Measurements from ENCODE around the gene TRIM63. TPM values are rescaled to one million over a fixed set of nuclear protein-coding genes. Genes with fewer than 3 reads are reported as not detected.

The TRIM63 gene
- not detected in 2 replicates for total RNA-seq

DNA sequence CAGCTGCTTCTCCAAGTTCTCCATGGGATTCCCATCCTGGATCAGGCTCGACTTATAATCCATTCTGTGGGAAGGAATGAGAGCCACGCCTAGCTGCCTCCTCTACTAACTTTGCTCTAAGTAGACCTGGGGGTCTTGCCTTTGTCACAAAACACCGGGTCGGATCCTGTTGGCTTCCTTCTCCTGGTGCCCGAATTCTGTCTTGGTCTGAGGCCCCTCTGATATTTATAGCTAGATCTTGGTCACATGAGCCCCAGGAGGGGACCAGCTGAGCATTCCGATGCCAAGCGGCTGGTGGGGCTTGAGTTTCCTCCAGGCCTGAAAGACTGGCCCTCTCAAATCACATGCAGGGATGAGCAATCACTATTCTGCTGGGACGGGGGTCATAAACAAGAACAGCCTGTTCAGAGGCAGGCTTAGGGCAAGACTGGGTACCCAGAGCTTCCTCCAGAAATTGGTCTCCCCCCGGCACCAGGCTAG is at the start of gene TRIM63:
TRIM63 (minus strand) TSS at position 199 of the 480 bp plus-strand sequence; CDS start at position 63, 136 bp downstream.
- no peak within 1 kb of the TSS for H3K4me3 ChIP-seq (ENCODE audit: low read depth, low read length)
- no peak for DNase-seq (ENCODE audit: low read depth)
- no peak for TF ChIP-seq CTCF (IDR thresholded peaks at IDR 0.05; ENCODE audit: insufficient read depth, low read depth, low read length)

GRCh38 chr1:26114165-26114927 is 46.9 kb upstream of the TRIM63 start:
- no peak overlapping the region for H3K4me3 ChIP-seq (ENCODE audit: low read depth, low read length)
- TF ChIP-seq CTCF (IDR thresholded peaks at IDR 0.05; ENCODE audit: insufficient read depth, low read depth, low read length), result no peak
- DNase-seq (ENCODE audit: low read depth), result no peak

DNA sequence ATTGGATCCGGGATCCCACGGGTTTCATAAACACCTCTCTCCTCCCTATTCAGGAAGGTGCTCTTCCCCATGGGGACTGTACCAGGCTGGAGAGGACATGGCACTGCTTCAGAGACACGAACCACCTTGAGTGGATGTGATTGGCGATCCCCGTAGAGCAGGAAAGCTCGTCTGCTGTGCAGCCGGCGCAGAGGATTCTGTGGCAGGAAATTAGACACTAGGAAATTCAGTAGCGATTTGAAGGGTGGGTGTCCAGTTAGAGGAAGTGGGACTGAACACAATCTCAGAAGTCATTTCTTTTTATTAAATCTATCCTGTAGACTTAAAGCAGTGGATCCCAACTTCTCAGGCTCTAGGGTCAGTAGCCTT is 45.0 kb upstream of the TRIM63 start:
- TF ChIP-seq CTCF (IDR thresholded peaks at IDR 0.05; ENCODE audit: insufficient read depth, low read depth, low read length), result no peak
- no peak for DNase-seq (ENCODE audit: low read depth)

GRCh38 chr1:26111530-26112406 is 44.3 kb upstream of the TRIM63 start, which contains the start of gene PDIK1L:
PDIK1L (plus strand) TSS chr1:26111824; CDS start chr1:26114309, 2,485 bp downstream.
- TF ChIP-seq CTCF (IDR thresholded peaks at IDR 0.05; ENCODE audit: insufficient read depth, low read depth, low read length), result no peak
- DNase-seq (ENCODE audit: low read depth), result peak; percentile 97
- H3K4me3 ChIP-seq (ENCODE audit: low read depth, low read length), result peak within 1 kb of the TSS; percentile 97

More for the DNA sequence above, 45.0 kb upstream of the TRIM63 start:
- peak overlapping the region; percentile 97 for H3K4me3 ChIP-seq (ENCODE audit: low read depth, low read length)

DNA sequence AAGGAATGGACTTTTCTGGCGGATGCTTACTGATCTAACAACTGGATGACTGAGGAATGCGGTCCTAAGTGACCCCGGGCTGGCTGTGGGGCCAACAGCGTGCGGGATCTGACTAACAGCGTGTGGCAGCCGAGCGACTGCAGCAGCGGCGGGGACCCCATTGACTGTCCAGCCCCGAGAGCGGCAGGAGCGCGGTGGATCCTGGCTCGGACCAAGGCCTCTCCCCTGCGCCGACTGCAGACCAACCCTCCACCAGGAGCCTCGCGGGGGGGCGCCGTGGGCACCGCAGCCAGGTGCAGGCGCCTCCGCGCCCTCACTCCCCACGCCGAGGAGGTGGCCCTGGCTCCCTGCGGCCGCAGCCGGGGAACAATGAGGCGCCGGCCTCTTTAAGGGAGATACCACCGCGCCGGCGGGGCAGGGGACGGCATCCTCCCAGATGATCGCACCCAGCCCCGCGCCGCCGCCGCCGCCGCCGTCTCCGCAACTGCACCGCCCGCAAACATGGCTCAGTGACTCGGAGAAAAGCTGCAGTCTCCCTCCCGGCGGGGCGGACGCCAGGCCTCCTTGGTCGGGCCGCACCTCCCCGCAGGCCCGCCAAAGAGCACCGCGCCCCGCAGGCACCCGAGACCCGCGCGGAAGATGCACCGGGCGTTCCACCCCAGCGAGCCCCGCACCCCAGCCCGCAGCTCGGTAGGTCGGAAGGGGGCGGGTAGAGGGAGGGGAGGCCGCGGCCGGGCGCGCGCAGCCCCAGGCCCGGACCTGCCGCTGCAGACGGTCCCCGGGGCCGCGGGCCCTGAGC is 43.5 kb upstream of the TRIM63 start:
- TF ChIP-seq CTCF (IDR thresholded peaks at IDR 0.05; ENCODE audit: insufficient read depth, low read depth, low read length), result no peak
- DNase-seq (ENCODE audit: low read depth), result peak; percentile 70

More for the DNA sequence above, 43.5 kb upstream of the TRIM63 start:
- peak overlapping the region; percentile 97 for H3K4me3 ChIP-seq (ENCODE audit: low read depth, low read length)

Measured in fibroblast of villous mesenchyme (primary cell).